Activated CD4-positive, alpha-beta memory T cell treated with anti-CD3 and anti-CD28 coated beads, Interleukin-2, amount 10 ng/mL, durations not matched to agents 7 days and 5 days (primary cell): ENCODE data around the gene PTGR3. TPM values are rescaled to one million over a fixed set of nuclear protein-coding genes. Genes with fewer than 3 reads are reported as not detected.
"Not testable (repeated sequence)": the region's sequence is repeated elsewhere in the genome, so short reads cannot be mapped to it uniquely, and the experiment has no call there.

Source experiments
- CTCF ChIA-PET: fragments of 350-600 bp; sonication (Branson Sonifier 250); formaldehyde crosslinking; loops from one replicate; lab custom pipeline; 2021; ENCODE audit warnings: antibody characterized with exemption, inconsistent platforms; lab: Charles Lee
- POLR2A ChIA-PET: fragments of 350-600 bp; sonication (Branson Sonifier 250); formaldehyde crosslinking; loops from one replicate; lab custom pipeline; 2021; ENCODE audit warnings: antibody characterized with exemption; lab: Charles Lee
- DNase-seq: peaks from one replicate; pipeline ENCODE4 v3.0.0-alpha.2; 2020
- H3K27ac Mint-ChIP-seq: one replicate; pipeline ENCODE4 v1.8.0; 2021; ENCODE audit warnings: mild to moderate bottlenecking, mixed read lengths
- H3K27me3 Mint-ChIP-seq: one replicate; pipeline ENCODE4 v1.8.0; 2021; ENCODE audit warnings: mixed read lengths
- H3K36me3 Mint-ChIP-seq: one replicate; pipeline ENCODE4 v1.8.0; 2021; ENCODE audit warnings: low read depth, mixed read lengths
- H3K4me1 Mint-ChIP-seq: one replicate; pipeline ENCODE4 v1.8.0; 2021; ENCODE audit warnings: mixed read lengths
- H3K4me3 Mint-ChIP-seq: one replicate; pipeline ENCODE4 v1.8.0; 2021; ENCODE audit warnings: mild to moderate bottlenecking, mixed read lengths
- H3K9me3 Mint-ChIP-seq: one replicate; pipeline ENCODE4 v1.8.0; 2021; ENCODE audit warnings: mixed read lengths
- total RNA-seq, 2 experiments: library from RNA; stranded (reverse); gene quantifications; one replicate each; pipeline ENCODE4 v1.2.3, GENCODE V29; 2021

PTGR3 gene
- total RNA-seq, 2 experiments from 2014 or later = 39.8 to 41.4 TPM

DNA sequence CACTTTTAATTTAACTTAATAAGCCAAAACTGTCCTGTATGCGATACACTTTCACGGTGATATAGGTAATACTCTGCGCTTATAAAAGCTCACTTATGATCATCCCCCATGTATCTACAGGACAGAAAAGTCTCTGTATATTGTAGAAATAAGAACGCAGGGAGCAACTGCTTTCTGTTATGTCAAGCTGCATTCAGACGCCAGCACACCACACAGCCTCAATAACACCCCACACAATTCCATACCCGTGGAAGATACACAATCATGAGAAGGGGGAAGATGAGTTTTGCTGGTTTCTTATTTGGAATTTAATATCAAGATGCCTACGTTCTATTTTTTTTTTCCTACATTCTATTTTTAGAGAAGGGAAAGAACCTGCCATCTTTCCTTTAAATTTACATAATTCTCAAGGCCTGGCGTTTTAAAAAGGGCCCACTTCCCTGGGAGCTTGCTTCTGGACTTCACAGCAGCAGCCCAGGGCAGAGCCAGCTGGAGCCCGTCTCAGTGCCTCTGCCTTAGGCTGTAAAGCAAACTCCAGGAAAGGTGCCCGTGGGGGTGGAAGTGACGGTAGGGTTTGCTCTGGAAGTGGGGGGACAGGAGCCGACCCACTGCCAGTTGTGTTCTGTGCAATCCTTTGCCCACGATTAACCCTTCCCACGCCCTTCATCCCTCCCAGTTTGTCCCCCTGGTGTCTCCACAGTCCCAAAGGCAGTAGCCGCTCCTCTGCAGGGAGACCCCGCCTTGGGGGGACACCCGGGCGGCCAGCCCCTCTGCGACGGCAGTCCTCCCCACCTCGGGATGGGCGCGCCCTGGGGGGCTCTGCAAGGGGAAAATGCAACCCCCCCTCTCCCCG lies 5.3 kb downstream of the PTGR3 start:
- Mint-ChIP-seq H3K4me3 (no peak overlapping the region), H3K27ac (no peak overlapping the region), H3K36me3 (peaks cover 45% of the 10 kb centered on the region), H3K9me3 (no peaks in the 10 kb centered on the region), H3K27me3 (peaks cover 20% of the 10 kb centered on the region), H3K4me1 (peaks cover 41% of the 10 kb centered on the region)
- ChIA-PET POLR2A (interaction anchor here (0.7 kb wide), 1 partner anchor 9 kb away, joined by 3 read pairs; no protein-coding TSS in a partner anchor), CTCF (no interaction called here)
- no peak for DNase-seq

DNA sequence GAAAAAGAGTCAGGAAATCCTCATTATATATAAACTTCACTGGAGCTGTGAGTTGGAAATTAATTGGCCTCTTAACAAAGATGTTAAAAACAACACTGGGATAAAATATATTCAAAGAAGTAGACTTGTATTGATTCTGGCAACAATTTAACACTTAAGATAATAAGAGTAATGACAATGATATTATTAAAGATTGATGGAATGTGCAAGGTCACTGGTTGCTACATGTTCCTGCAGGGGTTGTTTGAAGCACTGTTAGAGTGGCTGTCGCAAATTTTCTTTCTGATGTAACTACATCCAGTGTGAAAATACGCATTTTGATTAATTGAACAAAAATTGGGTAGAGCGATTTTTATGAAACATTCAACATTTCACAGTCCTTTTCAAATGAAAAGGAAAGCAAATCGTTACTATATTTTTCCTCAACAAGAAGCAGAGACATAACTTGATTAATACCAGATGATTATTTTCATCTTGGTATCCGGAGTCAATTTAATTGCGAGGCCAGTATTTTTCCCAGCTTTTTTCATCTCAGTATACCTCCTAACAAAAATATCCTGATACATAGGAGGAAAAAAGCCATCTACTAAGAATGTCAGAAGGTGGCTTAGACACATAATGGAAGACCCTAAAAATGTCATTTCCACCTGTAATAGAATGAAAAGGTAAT lies 6.1 kb downstream of the PTGR3 start:
- Mint-ChIP-seq H3K4me3 (no peak overlapping the region), H3K27ac (no peak overlapping the region), H3K9me3 (no peaks in the 10 kb centered on the region), H3K4me1 (peaks cover 37% of the 10 kb centered on the region), H3K36me3 (peaks cover 41% of the 10 kb centered on the region), H3K27me3 (peaks cover 20% of the 10 kb centered on the region)
- no peak for DNase-seq
- CTCF ChIA-PET = interaction anchor here (0.6 kb wide), 1 partner anchor 1055 kb away, joined by 4 read pairs; no protein-coding TSS in a partner anchor
- POLR2A ChIA-PET = no interaction called here

DNA sequence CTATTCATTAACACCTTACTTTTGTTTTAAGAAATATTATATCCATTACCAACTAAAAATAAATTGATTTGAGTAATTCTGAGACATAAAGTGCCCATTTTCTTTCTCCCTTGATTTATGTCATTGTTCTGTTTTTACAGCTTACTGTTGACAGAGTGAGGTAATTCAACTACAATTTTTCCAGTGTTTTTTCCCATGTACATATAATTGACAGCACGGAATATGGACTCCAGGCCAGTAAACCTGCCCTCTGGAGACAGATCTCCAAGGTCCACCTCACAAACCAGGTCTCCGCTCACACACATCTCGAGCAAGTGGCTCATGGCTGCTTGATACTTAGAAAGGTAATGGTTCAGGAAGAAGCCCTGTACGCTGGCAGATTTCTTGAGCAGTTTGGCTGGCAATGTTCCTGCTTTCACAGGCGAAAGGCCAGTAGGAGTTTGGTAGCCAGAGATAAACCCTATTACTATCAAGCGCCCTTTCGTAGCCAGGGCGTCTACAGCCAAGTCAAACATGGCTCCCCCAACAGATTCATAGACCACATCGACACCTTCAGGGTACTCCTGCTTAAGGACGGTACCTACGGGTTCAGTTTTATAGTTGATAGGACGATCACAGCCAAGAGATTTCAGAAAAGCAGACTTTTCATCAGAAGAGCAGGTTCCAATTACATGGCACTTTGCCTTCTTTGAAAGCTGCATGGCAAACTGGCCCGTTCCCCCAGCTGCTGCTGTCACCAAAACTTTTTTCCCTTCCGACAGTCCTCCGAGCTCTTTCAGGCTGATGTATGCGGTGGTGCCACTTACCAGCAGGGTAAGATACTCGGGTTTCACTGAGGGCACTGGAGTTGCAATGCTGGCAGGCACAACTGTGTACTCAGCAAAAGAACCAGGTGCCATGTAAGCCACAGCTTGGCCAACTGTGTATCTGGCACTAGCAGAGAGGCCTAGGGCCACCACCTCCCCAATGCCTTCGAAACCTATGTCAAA lies 7.4 kb downstream of the PTGR3 start:
- POLR2A ChIA-PET = no interaction called here
- Mint-ChIP-seq H3K36me3 (peaks cover 38% of the 10 kb centered on the region), H3K27ac (no peak overlapping the region), H3K4me1 (peaks cover 26% of the 10 kb centered on the region), H3K4me3 (no peak overlapping the region), H3K27me3 (peaks cover 15% of the 10 kb centered on the region), H3K9me3 (no peaks in the 10 kb centered on the region)
- CTCF ChIA-PET = no interaction called here
- no peak for DNase-seq

DNA sequence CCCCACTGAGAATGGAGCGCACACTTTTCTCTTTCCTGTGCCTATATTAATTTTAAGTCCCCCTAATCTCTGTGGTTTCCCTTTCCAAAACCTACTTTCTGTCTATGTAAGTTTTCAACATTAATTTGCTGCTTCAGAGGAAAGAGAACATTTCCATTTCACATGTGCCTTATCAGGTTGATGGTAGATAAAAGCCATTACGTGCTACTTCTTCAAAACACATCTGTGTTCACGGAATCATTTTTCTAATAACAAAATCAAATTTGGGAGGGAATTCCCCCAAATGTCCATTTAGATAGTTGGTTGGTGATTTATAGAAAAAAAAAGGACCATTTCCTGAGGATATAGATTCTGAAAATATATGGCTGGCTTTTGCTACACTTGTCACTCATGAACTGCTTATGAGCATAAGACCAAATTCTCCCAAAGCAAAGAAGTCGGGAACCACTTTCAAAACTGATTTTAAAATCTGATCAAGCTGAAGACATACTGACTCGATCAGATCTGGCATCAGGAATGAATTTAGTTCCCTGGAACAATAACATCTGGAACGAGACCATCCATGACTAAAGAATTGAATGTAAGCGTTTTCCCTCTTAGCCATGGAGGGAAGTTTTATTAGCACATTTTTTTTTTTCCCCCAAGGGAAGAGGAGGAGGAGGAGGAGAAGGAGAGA lies 8.2 kb downstream of the PTGR3 start:
- DNase-seq = no peak
- Mint-ChIP-seq H3K4me1 (peaks cover 18% of the 10 kb centered on the region), H3K4me3 (no peak overlapping the region), H3K36me3 (peaks cover 39% of the 10 kb centered on the region), H3K27ac (no peak overlapping the region), H3K27me3 (peaks cover 7% of the 10 kb centered on the region), H3K9me3 (no peaks in the 10 kb centered on the region)
- POLR2A ChIA-PET = no interaction called here
- CTCF ChIA-PET = no interaction called here

DNA sequence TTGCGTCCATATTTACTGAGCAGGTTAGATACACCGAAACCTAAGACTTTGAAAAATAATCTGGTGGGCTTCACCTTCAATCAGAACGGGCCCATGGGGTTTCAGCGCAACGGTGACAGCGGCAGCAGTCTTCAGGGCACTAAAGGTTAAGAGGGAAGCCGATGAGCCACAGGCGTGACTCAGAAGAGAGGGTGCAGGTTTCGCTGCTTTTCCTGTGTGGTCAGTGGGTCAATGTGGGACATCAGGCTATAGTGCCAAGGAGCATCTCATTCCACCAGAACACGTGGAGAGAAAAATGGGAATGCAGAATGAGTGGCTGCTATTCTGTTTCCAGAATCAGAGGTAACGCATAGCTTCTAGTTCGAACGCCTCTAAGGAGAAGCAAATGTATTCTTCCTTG lies 8.9 kb downstream of the PTGR3 start:
- Mint-ChIP-seq H3K4me1 (peaks cover 12% of the 10 kb centered on the region), H3K27me3 (peaks cover 2% of the 10 kb centered on the region), H3K27ac (no peak overlapping the region), H3K9me3 (no peaks in the 10 kb centered on the region), H3K4me3 (no peak overlapping the region), H3K36me3 (peaks cover 35% of the 10 kb centered on the region)
- CTCF ChIA-PET = no interaction called here
- DNase-seq = no peak
- POLR2A ChIA-PET = interaction anchor here (1.2 kb wide), 1 partner anchor 8 kb away, joined by 3 read pairs; no protein-coding TSS in a partner anchor

DNA sequence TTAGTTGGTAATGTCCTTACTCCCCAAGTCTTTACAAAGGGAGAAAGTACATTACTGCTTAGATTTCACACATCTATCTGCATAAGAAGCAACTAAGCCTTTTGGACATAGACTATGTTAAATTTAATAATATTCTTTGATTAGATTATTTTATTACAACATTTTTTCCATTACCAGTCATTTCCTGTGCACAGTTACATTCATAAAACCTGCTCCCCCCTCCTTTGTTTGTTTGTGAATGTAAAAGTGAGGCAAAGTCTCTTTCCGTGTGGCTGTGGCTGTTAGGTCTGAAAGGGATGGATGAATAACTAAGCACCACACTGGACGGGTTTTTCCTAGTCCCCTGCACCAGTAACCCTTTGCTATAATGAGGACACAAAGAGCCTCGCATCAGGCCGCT lies 9.6 kb downstream of the PTGR3 start:
- H3K36me3 Mint-ChIP-seq = peaks cover 30% of the 10 kb centered on the region
- H3K4me1 Mint-ChIP-seq = peaks cover 7% of the 10 kb centered on the region
- H3K9me3 Mint-ChIP-seq = no peaks in the 10 kb centered on the region
- H3K4me3 Mint-ChIP-seq = no peak overlapping the region
- DNase-seq = no peak
- POLR2A ChIA-PET = interaction anchor here (1.2 kb wide), 1 partner anchor 9 kb away, joined by 3 read pairs; no protein-coding TSS in a partner anchor
- no peaks in the 10 kb centered on the region for H3K27me3 Mint-ChIP-seq
- CTCF ChIA-PET = no interaction called here
- no peak overlapping the region for H3K27ac Mint-ChIP-seq

DNA sequence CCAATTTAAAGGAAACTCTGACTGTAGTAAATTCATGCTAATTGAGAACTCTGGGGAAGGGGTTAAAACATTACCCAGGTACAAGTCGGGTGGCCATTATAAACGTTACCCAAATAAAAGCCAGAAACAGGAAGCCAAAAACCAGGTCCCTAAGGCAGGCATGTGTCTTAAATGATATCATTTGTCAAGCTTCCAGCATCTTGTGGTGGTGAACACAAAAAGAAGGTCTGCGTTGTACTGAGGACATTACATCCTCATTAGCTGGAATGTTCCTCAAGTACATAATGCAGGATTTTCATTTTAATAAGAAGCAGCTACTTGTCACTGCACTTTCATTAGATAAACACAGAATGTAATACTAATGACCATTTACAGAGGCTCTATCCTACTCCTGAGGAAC lies 10.9 kb downstream of the PTGR3 start:
- Mint-ChIP-seq H3K27ac (no peak overlapping the region), H3K27me3 (no peaks in the 10 kb centered on the region), H3K4me1 (peaks cover 6% of the 10 kb centered on the region), H3K9me3 (no peaks in the 10 kb centered on the region), H3K4me3 (no peak overlapping the region), H3K36me3 (peaks cover 30% of the 10 kb centered on the region)
- ChIA-PET CTCF (no interaction called here), POLR2A (no interaction called here)
- no peak for DNase-seq

DNA sequence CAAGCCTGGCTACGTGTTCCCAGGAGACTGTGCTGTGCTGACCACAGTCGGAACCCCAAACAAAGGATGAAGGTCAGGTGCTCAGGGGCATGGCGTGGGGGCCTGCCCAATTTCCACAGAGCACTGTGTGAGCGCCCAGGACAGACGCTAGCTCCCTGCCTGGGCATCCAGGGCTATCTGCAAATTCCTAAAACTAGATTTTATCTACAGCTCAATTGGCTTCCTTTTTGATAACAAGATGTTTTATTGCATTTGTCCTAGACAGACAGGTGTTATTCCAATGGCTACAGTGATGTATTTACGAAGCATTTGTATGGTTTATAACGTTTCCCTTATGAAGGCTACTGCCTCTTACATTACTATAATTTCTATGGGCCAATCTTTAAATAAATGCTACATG lies 16.0 kb downstream of the PTGR3 start:
- no peak for DNase-seq
- H3K36me3 Mint-ChIP-seq = peaks cover 4% of the 10 kb centered on the region
- H3K27ac Mint-ChIP-seq = no peak overlapping the region
- H3K27me3 Mint-ChIP-seq = no peaks in the 10 kb centered on the region
- no peak overlapping the region for H3K4me3 Mint-ChIP-seq
- no peaks in the 10 kb centered on the region for H3K9me3 Mint-ChIP-seq
- H3K4me1 Mint-ChIP-seq = no peaks in the 10 kb centered on the region
- ChIA-PET CTCF (no interaction called here), POLR2A (no interaction called here)

DNA sequence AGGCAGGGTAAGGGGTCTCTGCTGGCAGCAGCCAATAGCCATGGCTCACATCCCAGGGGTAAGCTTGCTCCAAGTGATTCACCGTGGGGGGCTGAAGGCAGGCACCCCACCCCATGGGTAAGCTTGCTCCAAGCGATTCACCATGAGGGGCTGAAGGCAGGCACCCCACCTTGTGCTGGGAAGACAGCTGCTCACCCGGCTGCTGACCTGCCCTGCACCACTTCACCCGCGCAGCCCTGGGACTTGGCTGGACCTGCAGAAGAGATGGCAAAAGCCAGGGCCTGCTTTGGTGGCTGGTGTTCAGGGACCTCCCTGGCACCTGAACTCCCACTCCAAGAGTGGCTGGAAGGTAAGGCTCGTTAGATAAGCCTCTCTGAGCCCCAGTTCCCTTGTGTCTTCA lies 19.2 kb downstream of the PTGR3 start:
- ChIA-PET POLR2A (no interaction called here), CTCF (no interaction called here)
- Mint-ChIP-seq H3K9me3 (peaks cover 3% of the 10 kb centered on the region), H3K36me3 (no peaks in the 10 kb centered on the region), H3K4me3 (no peak overlapping the region), H3K4me1 (no peaks in the 10 kb centered on the region), H3K27ac (no peak overlapping the region), H3K27me3 (no peaks in the 10 kb centered on the region)
- no peak for DNase-seq

DNA sequence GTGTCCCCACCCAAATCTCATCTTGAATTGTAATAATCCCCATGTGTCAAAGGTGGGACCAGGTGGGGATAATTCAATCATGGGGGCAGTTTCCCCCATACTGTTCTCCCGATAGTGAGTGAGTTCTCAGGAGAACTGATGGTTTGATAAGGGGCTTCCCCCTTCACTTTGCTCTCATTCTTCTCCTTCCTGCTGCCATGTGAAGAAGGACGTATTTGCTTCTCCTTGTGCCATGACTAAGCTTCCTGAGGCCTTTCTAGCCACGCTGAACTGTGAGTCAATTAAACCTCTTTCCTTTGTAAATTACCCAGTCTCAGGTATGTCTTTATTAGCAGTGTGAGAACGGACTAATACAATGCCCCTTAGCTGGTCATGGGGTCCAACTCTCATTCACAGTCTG lies 21.2 kb downstream of the PTGR3 start:
- H3K9me3 Mint-ChIP-seq, POLR2A ChIA-PET, H3K36me3 Mint-ChIP-seq, DNase-seq, CTCF ChIA-PET, H3K27ac Mint-ChIP-seq, H3K4me1 Mint-ChIP-seq, H3K27me3 Mint-ChIP-seq, H3K4me3 Mint-ChIP-seq: not testable (repeated sequence)

DNA sequence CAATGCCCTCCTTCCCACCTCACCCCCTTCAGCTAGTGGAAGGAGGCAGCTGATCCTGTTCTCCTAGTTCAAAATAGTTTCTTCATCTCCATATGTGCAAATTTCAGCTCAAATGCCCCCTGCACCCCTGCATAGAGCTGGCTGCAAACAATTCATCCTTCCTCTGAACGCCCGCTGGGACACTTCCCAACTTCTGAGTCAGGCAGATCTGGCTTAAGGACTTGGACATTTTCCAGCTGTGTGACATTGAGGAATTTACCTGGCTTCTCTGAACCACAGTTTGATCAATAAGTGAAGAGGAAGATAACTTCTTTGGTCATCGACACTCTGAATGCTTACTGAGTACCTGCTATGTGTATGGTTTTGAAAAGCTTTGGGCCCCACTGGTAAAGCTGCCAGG lies 23.5 kb downstream of the PTGR3 start:
- Mint-ChIP-seq H3K9me3 (peaks cover 3% of the 10 kb centered on the region), H3K27me3 (no peaks in the 10 kb centered on the region), H3K27ac (no peak overlapping the region), H3K4me3 (no peak overlapping the region), H3K4me1 (no peaks in the 10 kb centered on the region), H3K36me3 (no peaks in the 10 kb centered on the region)
- DNase-seq = no peak
- ChIA-PET CTCF (no interaction called here), POLR2A (no interaction called here)

DNA sequence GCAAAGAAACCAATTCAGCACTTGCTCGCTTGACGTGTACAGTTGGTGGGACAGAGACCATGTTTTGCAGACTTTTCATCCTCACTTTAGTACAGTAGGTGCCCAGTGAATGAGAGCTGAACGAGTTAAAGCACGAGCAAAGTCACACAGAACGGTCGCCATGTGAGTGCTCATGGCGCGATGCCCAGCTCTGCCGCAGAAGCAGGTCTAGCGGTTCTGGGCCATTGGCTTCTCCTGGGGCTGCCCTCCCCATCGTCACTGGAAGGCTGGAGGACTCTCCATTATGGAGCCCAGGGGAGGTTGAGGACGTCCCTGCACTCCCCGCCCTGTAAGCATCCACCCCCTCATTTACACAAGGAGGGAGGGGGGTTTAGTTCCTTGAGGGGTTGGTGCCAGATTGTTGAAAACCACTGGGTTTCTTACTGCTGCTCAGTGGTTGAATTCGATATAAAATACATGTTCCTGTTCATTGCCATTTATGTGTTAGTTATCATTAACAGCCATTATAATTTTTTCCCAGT lies 24.9 kb downstream of the PTGR3 start:
- Mint-ChIP-seq H3K27me3 (no peaks in the 10 kb centered on the region), H3K4me3 (no peak overlapping the region), H3K27ac (no peak overlapping the region), H3K36me3 (no peaks in the 10 kb centered on the region), H3K9me3 (peaks cover 3% of the 10 kb centered on the region), H3K4me1 (no peaks in the 10 kb centered on the region)
- DNase-seq = no peak
- ChIA-PET POLR2A (no interaction called here), CTCF (no interaction called here)
